Adipose tissue (tissue), 3 donors: ENCODE results near the gene HSPA4. TPM values are rescaled to one million over a fixed set of nuclear protein-coding genes. Genes with fewer than 3 reads are reported as not detected.
A peak's percentile ranks its signal among the peaks of the same experiment; 100 is the strongest.

Source experiments
- H3K27ac ChIP-seq: one replicate; pipeline ENCODE4 v1.5.1; 2013; ENCODE audit warnings: low read depth, low read length
- WGBS, 3 donors: extraction: QIAGEN DNeasy Blood & Tissue Kit; methylation state at CpG; one replicate each; pipeline ENCODE4 v1.1.7; 2013; 5-methylcytosine and 5-hydroxymethylcytosine counted together
- polyA plus RNA-seq, 3 donors: library from polyadenylated mRNA; stranded (reverse); fragments of 200-250 nt; gene quantifications; one replicate each; pipeline ENCODE4 v1.2.3, GENCODE V29; 2013
- donor health status: healthy with polysubstance abuse.
- donor health status: Bipolar disorder and iron deficiency.
- donor health status: healthy.

HSPA4 gene
- polyA plus RNA-seq, 3 donors: 12.6 to 43.0 (median 28.3) TPM

GRCh38 chr5:133047404-133047803 is 4.4 kb upstream of the HSPA4 start:
- no peak overlapping the region for H3K27ac ChIP-seq
- 94% methylated on average over 19 of the region's 19 CpGs for WGBS, 3 donors

GRCh38 chr5:133048993-133049725 is 2.7 kb upstream of the HSPA4 start:
- H3K27ac ChIP-seq: no peak overlapping the region
- 36 to 54% (median 43%) methylated on average over 6 of the region's 6 CpGs for WGBS, 3 donors

- 16 to 64% (median 31%) methylated on average over 1 of the region's 1 CpG for WGBS, 3 donors
- H3K27ac ChIP-seq: no peak overlapping the region
Observed at GRCh38 chr5:133049726-133050048, 2.1 kb upstream of the HSPA4 start.

- WGBS, 3 donors: 37 to 57% (median 53%) methylated on average over 4 of the region's 4 CpGs
- no peak overlapping the region for H3K27ac ChIP-seq
Observed at GRCh38 chr5:133050521-133050920, 1.3 kb upstream of the HSPA4 start.

GRCh38 chr5:133051061-133051541 is 712 bp upstream of the HSPA4 start:
- WGBS, 3 donors: 1 to 3% (median 2%) methylated on average over 15 of the region's 15 CpGs
- peak overlapping the region; percentile 92 for H3K27ac ChIP-seq

- 1% methylated on average over 55 to 59 of the region's 59 CpGs for WGBS, 3 donors
- H3K27ac ChIP-seq: peak overlapping the region; percentile 43
Observed at GRCh38 chr5:133052317-133053175, 733 bp downstream of the HSPA4 start.

- no peak overlapping the region for H3K27ac ChIP-seq
- WGBS, 3 donors: 91 to 93% (median 93%) methylated on average over 15 of the region's 15 CpGs
Observed at GRCh38 chr5:133053448-133053847, 1.6 kb downstream of the HSPA4 start.

GRCh38 chr5:133054697-133055471 is 3.1 kb downstream of the HSPA4 start:
- WGBS, 3 donors: 92 to 94% (median 93%) methylated on average over 7 of the region's 7 CpGs
- H3K27ac ChIP-seq: no peak overlapping the region

GRCh38 chr5:133056891-133057290 is 5.1 kb downstream of the HSPA4 start:
- H3K27ac ChIP-seq: no peak overlapping the region
- 59 to 87% (median 75%) methylated on average over 1 of the region's 1 CpG for WGBS, 3 donors

GRCh38 chr5:133059621-133060020 is 7.8 kb downstream of the HSPA4 start:
- no peak overlapping the region for H3K27ac ChIP-seq
- 81 to 90% (median 87%) methylated on average over 3 of the region's 3 CpGs for WGBS, 3 donors

GRCh38 chr5:133062276-133062675 is 10.5 kb downstream of the HSPA4 start:
- H3K27ac ChIP-seq: no peak overlapping the region
- whole genome bisulfite sequencing, 3 donors: 51 to 68% (median 52%) methylated on average over 1 of the region's 1 CpG

GRCh38 chr5:133063965-133064364 is 12.2 kb downstream of the HSPA4 start:
- 80 to 87% (median 85%) methylated on average over 10 of the region's 10 CpGs for WGBS, 3 donors
- no peak overlapping the region for H3K27ac ChIP-seq

GRCh38 chr5:133065471-133065870 is 13.7 kb downstream of the HSPA4 start:
- WGBS, 3 donors: 75 to 86% (median 86%) methylated on average over 1 of the region's 1 CpG
- no peak overlapping the region for H3K27ac ChIP-seq

- 82 to 88% (median 83%) methylated on average over 2 of the region's 2 CpGs for WGBS, 3 donors
Observed at GRCh38 chr5:133066045-133066444, 14.2 kb downstream of the HSPA4 start.

GRCh38 chr5:133072021-133072420 is 20.2 kb downstream of the HSPA4 start:
- 89 to 91% (median 91%) methylated on average over 4 of the region's 4 CpGs for WGBS, 3 donors

More at GRCh38 chr5:133066045-133066444, 14.2 kb downstream of the HSPA4 start:
- H3K27ac ChIP-seq: no peak overlapping the region

GRCh38 chr5:133075572-133076536 is 24.0 kb downstream of the HSPA4 start:
- no peak overlapping the region for H3K27ac ChIP-seq
- 87 to 93% (median 90%) methylated on average over 7 of the region's 7 CpGs for WGBS, 3 donors

More at GRCh38 chr5:133072021-133072420, 20.2 kb downstream of the HSPA4 start:
- no peak overlapping the region for H3K27ac ChIP-seq

- H3K27ac ChIP-seq: no peak overlapping the region
- 95 to 96% (median 95%) methylated on average over 3 of the region's 3 CpGs for WGBS, 3 donors
Observed at GRCh38 chr5:133079048-133079447, 27.2 kb downstream of the HSPA4 start.

- WGBS, 3 donors: 94 to 96% (median 95%) methylated on average over 7 of the region's 7 CpGs
- H3K27ac ChIP-seq: no peak overlapping the region
Observed at GRCh38 chr5:133081036-133081435, 29.2 kb downstream of the HSPA4 start.
